ELF-1 (cell line): ENCODE results near the gene RAD17.
"Not testable (repeated sequence)": the region's sequence is repeated elsewhere in the genome, so short reads cannot be mapped to it uniquely, and the experiment has no call there.

ENCODE experiments used
- DNase-seq: peaks from one replicate; pipeline ENCODE4 v3.0.0-alpha.2; 2016; ENCODE audit warnings: low read depth, low spot score

Gene RAD17

GRCh38 chr5:69369340-69370121 lies at the start of gene RAD17, which contains the start of the genes AK6 and TAF9:
TSS of gene RAD17 (plus strand) at chr5:69369818. CDS start at chr5:69372209, 2,391 bp downstream.
TSS of gene AK6 (minus strand) at chr5:69369520. CDS start at chr5:69369490, 30 bp downstream.
TSS of gene TAF9 (minus strand) at chr5:69369520. CDS start at chr5:69365737, 3,783 bp downstream.
- DNase-seq: peak; percentile 96

- no peak for DNase-seq
These were observed 43.3 kb upstream of the RAD17 start for GRCh38 chr5:69326365-69326764.

GRCh38 chr5:69329905-69330489 lies 39.6 kb upstream of the RAD17 start:
- no peak for DNase-seq

- no peak for DNase-seq
These were observed 37.8 kb upstream of the RAD17 start for GRCh38 chr5:69331528-69332445.

GRCh38 chr5:69333668-69334315 lies 35.8 kb upstream of the RAD17 start:
- not testable (repeated sequence) for DNase-seq

- DNase-seq: peak; percentile 90
These were observed 34.8 kb upstream of the RAD17 start for GRCh38 chr5:69334793-69335268.

GRCh38 chr5:69335341-69335935 lies 34.2 kb upstream of the RAD17 start:
- DNase-seq: peak; percentile 44

GRCh38 chr5:69341520-69342161 lies 28.0 kb upstream of the RAD17 start:
- no peak for DNase-seq

- no peak for DNase-seq
These were observed 26.5 kb upstream of the RAD17 start for GRCh38 chr5:69343083-69343482.

GRCh38 chr5:69350664-69351063 lies 19.0 kb upstream of the RAD17 start:
- DNase-seq: no peak

- DNase-seq: no peak
These were observed 9.9 kb upstream of the RAD17 start for GRCh38 chr5:69359699-69360098.

- DNase-seq: no peak
These were observed 9.2 kb upstream of the RAD17 start for GRCh38 chr5:69360442-69360841.

- no peak for DNase-seq
These were observed 5.2 kb upstream of the RAD17 start for GRCh38 chr5:69364414-69364813.

GRCh38 chr5:69364850-69365249 lies 4.8 kb upstream of the RAD17 start:
- DNase-seq: no peak

- DNase-seq: peak; percentile 10
These were observed 1.8 kb upstream of the RAD17 start for GRCh38 chr5:69367697-69368279.

GRCh38 chr5:69368458-69369339 lies 919 bp upstream of the RAD17 start:
- DNase-seq: peak; percentile 53

GRCh38 chr5:69370335-69370734 lies 717 bp downstream of the RAD17 start:
- not testable (repeated sequence) for DNase-seq

- DNase-seq: no peak
These were observed 2.8 kb downstream of the RAD17 start for GRCh38 chr5:69372394-69372793.

- no peak for DNase-seq
These were observed 5.4 kb downstream of the RAD17 start for GRCh38 chr5:69374911-69375446.
